GM10248 (cell line): ENCODE measurements around the gene ZC3H4.

Source experiments
- CTCF ChIA-PET: fragments of 300-600 bp; sonication (Branson Sonifier 250); formaldehyde crosslinking; extraction: SDS; loops from one replicate; lab custom pipeline; 2021; ENCODE audit warnings: antibody characterized with exemption; lab: Yijun Ruan, JAX
- POLR2A ChIA-PET: fragments of 350-650 bp; sonication (Branson Sonifier 250); formaldehyde crosslinking; extraction: SDS; loops from one replicate; lab custom pipeline; 2020; ENCODE audit warnings: antibody characterized with exemption; lab: Yijun Ruan, JAX
- DNase-seq: peaks from one replicate; pipeline ENCODE4 v3.0.0; 2012; ENCODE audit errors: extremely low spot score
- TF ChIP-seq, protein P1 (sequence below): IDR thresholded peaks from 2 replicates; pipeline ENCODE4 v1.5.1; 2012; ENCODE audit warnings: mild to moderate bottlenecking, low read depth; ENCODE audit errors: extremely low read depth, missing control alignments, control extremely low read depth

ZC3H4 gene

GRCh38 chr19:47122359-47123335 is 9.1 kb upstream of the ZC3H4 start:
- POLR2A ChIA-PET, result interaction anchor here (0.8 to 1.0 kb wide), 2 partner anchors 9 to 10 kb away, joined by 3 to 6 read pairs; partner anchors contain the start of gene ZC3H4
- TF ChIP-seq, protein P1, sequence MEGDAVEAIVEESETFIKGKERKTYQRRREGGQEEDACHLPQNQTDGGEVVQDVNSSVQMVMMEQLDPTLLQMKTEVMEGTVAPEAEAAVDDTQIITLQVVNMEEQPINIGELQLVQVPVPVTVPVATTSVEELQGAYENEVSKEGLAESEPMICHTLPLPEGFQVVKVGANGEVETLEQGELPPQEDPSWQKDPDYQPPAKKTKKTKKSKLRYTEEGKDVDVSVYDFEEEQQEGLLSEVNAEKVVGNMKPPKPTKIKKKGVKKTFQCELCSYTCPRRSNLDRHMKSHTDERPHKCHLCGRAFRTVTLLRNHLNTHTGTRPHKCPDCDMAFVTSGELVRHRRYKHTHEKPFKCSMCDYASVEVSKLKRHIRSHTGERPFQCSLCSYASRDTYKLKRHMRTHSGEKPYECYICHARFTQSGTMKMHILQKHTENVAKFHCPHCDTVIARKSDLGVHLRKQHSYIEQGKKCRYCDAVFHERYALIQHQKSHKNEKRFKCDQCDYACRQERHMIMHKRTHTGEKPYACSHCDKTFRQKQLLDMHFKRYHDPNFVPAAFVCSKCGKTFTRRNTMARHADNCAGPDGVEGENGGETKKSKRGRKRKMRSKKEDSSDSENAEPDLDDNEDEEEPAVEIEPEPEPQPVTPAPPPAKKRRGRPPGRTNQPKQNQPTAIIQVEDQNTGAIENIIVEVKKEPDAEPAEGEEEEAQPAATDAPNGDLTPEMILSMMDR, result no peak
- CTCF ChIA-PET, result interaction anchor here (0.9 to 3.3 kb wide), 6 partner anchors 9 to 121 kb away, joined by 3 to 39 read pairs (median 7); no protein-coding TSS in a partner anchor
- DNase-seq, result no peak

GRCh38 chr19:47120470-47121067 is 7.0 kb upstream of the ZC3H4 start:
- no peak for DNase-seq
- TF ChIP-seq, protein P1, result no peak
- POLR2A ChIA-PET, result interaction anchor here (0.5 kb wide), 1 partner anchor 137 kb away, joined by 6 read pairs; no protein-coding TSS in a partner anchor
- CTCF ChIA-PET, result interaction anchor here (0.8 to 8.1 kb wide), 6 partner anchors 10 to 123 kb away, joined by 3 to 57 read pairs (median 3); partner anchors contain the start of gene SAE1

GRCh38 chr19:47113850-47114651 is 475 bp upstream of the ZC3H4 start:
- ChIA-PET CTCF (interaction anchor here (0.8 to 8.1 kb wide), 14 partner anchors 10 to 257 kb away, joined by 3 to 57 read pairs (median 6); partner anchors contain the start of gene SAE1), POLR2A (interaction anchor here (0.6 to 2.6 kb wide), 14 partner anchors 11 to 236 kb away, joined by 3 to 20 read pairs (median 5); partner anchors contain the start of gene SAE1)
- DNase-seq, result no peak
- TF ChIP-seq, protein P1, result no peak

DNA sequence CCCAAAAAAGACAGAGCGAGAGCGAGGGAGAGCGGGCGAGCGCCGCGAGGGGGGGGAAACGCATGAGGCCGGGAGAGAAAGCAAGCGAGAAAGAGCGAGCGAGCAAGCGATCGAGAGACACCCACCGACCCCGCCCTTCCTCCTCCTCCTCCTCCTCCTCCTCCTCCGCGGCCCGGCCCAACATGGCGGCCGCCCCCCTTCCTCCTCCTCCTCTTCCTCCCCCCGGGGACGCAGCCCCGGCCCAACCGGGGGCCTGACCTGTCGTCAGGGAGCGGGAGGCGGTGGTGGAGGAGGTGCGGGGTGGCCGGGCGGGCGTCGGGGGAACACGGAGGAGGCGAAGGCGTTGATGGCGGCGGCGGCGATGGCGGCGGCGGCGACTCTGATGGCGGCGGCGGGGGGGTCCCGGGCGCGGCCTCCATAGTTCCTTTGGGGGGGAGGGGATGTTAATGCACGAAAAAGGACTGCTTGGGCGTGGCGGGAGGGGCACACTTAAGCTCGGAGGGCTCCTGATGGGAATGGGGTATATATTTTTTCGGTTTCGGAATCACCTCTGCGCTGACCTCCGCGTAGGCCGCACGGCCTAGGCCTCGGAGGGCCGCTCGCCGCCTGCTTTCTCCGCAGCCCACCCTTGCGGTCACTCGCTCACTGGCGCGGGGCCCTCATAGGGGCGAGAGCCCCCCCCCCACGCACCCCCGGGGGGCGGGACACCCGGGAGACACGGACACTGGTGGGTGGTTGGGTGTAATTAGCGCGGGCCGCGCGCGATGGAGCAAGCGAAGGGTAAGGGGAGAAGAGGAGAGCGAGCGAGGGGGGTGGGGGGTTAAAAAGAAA is 1.2 kb downstream of the ZC3H4 start:
- peak; percentile 73 for DNase-seq
- ChIA-PET CTCF (interaction anchor here (1.3 to 8.1 kb wide), 10 partner anchors 11 to 133 kb away, joined by 4 to 57 read pairs (median 6); partner anchors contain the start of gene SAE1), POLR2A (interaction anchor here (0.5 to 2.6 kb wide), 13 partner anchors 10 to 324 kb away, joined by 4 to 20 read pairs (median 5); partner anchors contain the start of genes CCDC9, SAE1 and SLC1A5)
- TF ChIP-seq, protein P1, result no peak

GRCh38 chr19:47111682-47112165 is 1.9 kb downstream of the ZC3H4 start:
- DNase-seq, result no peak
- POLR2A ChIA-PET, result interaction anchor here (0.6 to 1.2 kb wide), 4 partner anchors 10 to 1252 kb away, joined by 4 to 9 read pairs (median 4); partner anchors contain the start of genes SYNGR4 and TMEM143
- TF ChIP-seq, protein P1, result no peak
- CTCF ChIA-PET, result interaction anchor here (0.8 to 1.0 kb wide), 2 partner anchors 12 to 13 kb away, joined by 3 read pairs; no protein-coding TSS in a partner anchor
